H9 (cell line): ENCODE results near the gene KPNA1. TPM values are rescaled to one million over a fixed set of nuclear protein-coding genes. Genes with fewer than 3 reads are reported as not detected.

Source experiments
- DNase-seq: peaks from one replicate; pipeline ENCODE4 v3.0.0-alpha.2; 2017
- H2AFZ ChIP-seq: one replicate; pipeline ENCODE4 v1.6.1; 2013; ENCODE audit warnings: mild to moderate bottlenecking, low read length, control low read depth, moderate library complexity
- H2AK5ac ChIP-seq: 2 replicates; pipeline ENCODE4 v1.6.1; 2013; ENCODE audit warnings: low read length, control low read depth, mixed read lengths; ENCODE audit not compliant: insufficient read length
- H2BK120ac ChIP-seq: one replicate; pipeline ENCODE4 v1.6.1; 2013; ENCODE audit warnings: low read depth, mild to moderate bottlenecking, low read length, control low read depth, inconsistent platforms; ENCODE audit not compliant: poor library complexity, severe bottlenecking
- H2BK12ac ChIP-seq: 2 replicates; pipeline ENCODE4 v1.6.1; 2013; ENCODE audit warnings: low read length, control low read depth, mixed read lengths, low read depth; ENCODE audit not compliant: insufficient read length
- H2BK15ac ChIP-seq: 2 replicates; pipeline ENCODE4 v1.6.1; 2013; ENCODE audit warnings: low read depth, low read length, control low read depth
- H2BK20ac ChIP-seq: one replicate; pipeline ENCODE4 v1.6.1; 2013; ENCODE audit warnings: low read depth, mild to moderate bottlenecking, low read length, control low read depth, inconsistent platforms; ENCODE audit not compliant: poor library complexity, severe bottlenecking
- H2BK5ac ChIP-seq: 2 replicates; pipeline ENCODE4 v1.6.1; 2013; ENCODE audit warnings: low read length, control low read depth, mixed read lengths; ENCODE audit not compliant: insufficient read length
- H3K14ac ChIP-seq: 2 replicates; pipeline ENCODE4 v1.6.1; 2013; ENCODE audit warnings: low read length, control low read depth; ENCODE audit not compliant: insufficient read depth
- H3K18ac ChIP-seq: 2 replicates; pipeline ENCODE4 v1.6.1; 2013; ENCODE audit warnings: low read depth, mild to moderate bottlenecking, mixed read lengths, low read length, control low read depth; ENCODE audit not compliant: insufficient read length
- H3K23ac ChIP-seq: 2 replicates; pipeline ENCODE4 v1.6.1; 2013; ENCODE audit warnings: low read length, control low read depth, mixed read lengths, low read depth; ENCODE audit not compliant: insufficient read length
- H3K23me2 ChIP-seq: 2 replicates; pipeline ENCODE4 v1.6.1; 2013; ENCODE audit warnings: low read depth, mild to moderate bottlenecking, mixed read lengths, low read length, control low read depth; ENCODE audit not compliant: insufficient read length, poor library complexity, severe bottlenecking
- H3K27ac ChIP-seq: 2 replicates; pipeline ENCODE4 v1.5.1; 2013; ENCODE audit warnings: low read length, control low read depth, mixed read lengths, low read depth; ENCODE audit not compliant: insufficient read length
- H3K27me3 ChIP-seq: 2 replicates; pipeline ENCODE4 v1.6.1; 2013; ENCODE audit warnings: low read length, control low read depth, inconsistent platforms; ENCODE audit not compliant: insufficient read depth
- H3K4ac ChIP-seq: 2 replicates; pipeline ENCODE4 v1.6.1; 2013; ENCODE audit warnings: low read depth, mild to moderate bottlenecking, control low read depth, inconsistent platforms, low read length, moderate library complexity
- H3K4me1 ChIP-seq: 2 replicates; pipeline ENCODE4 v1.6.1; 2013; ENCODE audit warnings: low read length, control low read depth, inconsistent platforms; ENCODE audit not compliant: insufficient read depth
- H3K4me2 ChIP-seq: 2 replicates; pipeline ENCODE4 v1.6.1; 2013; ENCODE audit warnings: low read length, control low read depth, mixed read lengths; ENCODE audit not compliant: insufficient read length, insufficient read depth
- H3K56ac ChIP-seq: 2 replicates; pipeline ENCODE4 v1.6.1; 2013; ENCODE audit warnings: low read depth, mild to moderate bottlenecking, mixed read lengths, low read length, control low read depth; ENCODE audit not compliant: insufficient read length
- H3K79me1 ChIP-seq: 2 replicates; pipeline ENCODE4 v1.6.1; 2013; ENCODE audit warnings: low read depth, mild to moderate bottlenecking, moderate library complexity, low read length, control low read depth, inconsistent platforms; ENCODE audit not compliant: insufficient read depth, poor library complexity, severe bottlenecking
- H3K79me2 ChIP-seq: 2 replicates; pipeline ENCODE4 v1.6.1; 2013; ENCODE audit warnings: low read length, control low read depth, inconsistent platforms; ENCODE audit not compliant: insufficient read depth
- H3K9ac ChIP-seq: 2 replicates; pipeline ENCODE4 v1.6.1; 2013; ENCODE audit warnings: low read length, control low read depth, mixed read lengths; ENCODE audit not compliant: insufficient read length; ENCODE audit errors: extremely low read depth
- H3K9me3 ChIP-seq: one replicate; pipeline ENCODE4 v1.6.1; 2013; ENCODE audit warnings: low read depth, low read length, inconsistent platforms; ENCODE audit not compliant: control insufficient read depth
- H3T11ph ChIP-seq: one replicate; pipeline ENCODE4 v1.6.1; 2013; ENCODE audit warnings: mild to moderate bottlenecking, low read length, control low read depth, inconsistent platforms
- H4K20me1 ChIP-seq: one replicate; pipeline ENCODE4 v1.6.1; 2013; ENCODE audit not compliant: control insufficient read depth, insufficient read length, insufficient read depth
- H4K5ac ChIP-seq: 2 replicates; pipeline ENCODE4 v1.6.1; 2013; ENCODE audit warnings: low read depth, mild to moderate bottlenecking, mixed read lengths, low read length, control low read depth; ENCODE audit not compliant: insufficient read length
- H4K8ac ChIP-seq: replicated peaks from 2 replicates; pipeline ENCODE4 v1.6.1; 2013; ENCODE audit warnings: low read length, control low read depth, mixed read lengths, low read depth; ENCODE audit not compliant: insufficient read length
- H4K91ac ChIP-seq: 2 replicates; pipeline ENCODE4 v1.6.1; 2013; ENCODE audit warnings: low read depth, mild to moderate bottlenecking, moderate library complexity, mixed read lengths, low read length, control low read depth; ENCODE audit not compliant: insufficient read length
- H3K27ac Mint-ChIP-seq, 3 experiments: 2 replicates in 2 of 3; 3 replicates in 1 of 3; pipeline ENCODE4 v1.8.0; 2020 to 2021; ENCODE audit warnings: mixed read lengths in 3 of 3, mild to moderate bottlenecking in 1 of 3, moderate library complexity in 1 of 3
- H3K27me3 Mint-ChIP-seq: 2 replicates; pipeline ENCODE4 v1.8.0; 2021; ENCODE audit warnings: low read depth, mild to moderate bottlenecking, moderate library complexity, mixed read lengths
- H3K36me3 Mint-ChIP-seq, 3 experiments: 2 replicates in 2 of 3; 3 replicates in 1 of 3; pipeline ENCODE4 v1.8.0; 2020 to 2021; ENCODE audit warnings: low read depth in 3 of 3, mixed read lengths in 3 of 3; ENCODE audit not compliant: insufficient read depth in 1 of 3
- H3K4me1 Mint-ChIP-seq, 2 experiments: 2 replicates each; pipeline ENCODE4 v1.8.0; 2020; ENCODE audit warnings: mixed read lengths in 2 of 2
- H3K4me3 Mint-ChIP-seq, 2 experiments: 2 replicates in 1 of 2; 3 replicates in 1 of 2; pipeline ENCODE4 v1.8.0; 2020 to 2021; ENCODE audit warnings: mild to moderate bottlenecking in 2 of 2, mixed read lengths in 2 of 2, moderate library complexity in 1 of 2
- H3K9me3 Mint-ChIP-seq, 2 experiments: 2 replicates in 1 of 2; 3 replicates in 1 of 2; pipeline ENCODE4 v1.8.0; 2020; ENCODE audit warnings: mild to moderate bottlenecking in 2 of 2, mixed read lengths in 2 of 2, moderate library complexity in 1 of 2
- CTCF ChIP-seq: fragments of 200-600 bp; sonication (generic); conservative IDR thresholded peaks from 3 replicates; pipeline ENCODE4 v1.8.0; 2021; ENCODE audit warnings: antibody characterized with exemption, mild to moderate bottlenecking
- WGBS: extraction: QIAGEN DNeasy Blood & Tissue Kit; methylation state at CpG from one replicate; pipeline ENCODE4 v1.1.7; 2013; ENCODE audit warnings: missing lambda C conversion rate, low lambda C conversion rate, mixed read lengths; ENCODE audit not compliant: insufficient read length; ENCODE audit errors: extremely low coverage; 5-methylcytosine and 5-hydroxymethylcytosine counted together
- total RNA-seq: library from RNA; stranded (reverse); gene quantifications from 2 replicates; pipeline ENCODE4 v1.2.1, GENCODE V29; 2021

The KPNA1 gene
- total RNA-seq, 1 experiment from 2014 or later, result 71.7 TPM

GRCh38 chr3:122407946-122408345, 106.8 kb downstream of the KPNA1 start:
- H2BK15ac ChIP-seq, result no peak overlapping the region

More at GRCh38 chr3:122407946-122408345, 106.8 kb downstream of the KPNA1 start:
- no peaks in the 10 kb centered on the region for H3K23me2 ChIP-seq
- no peak overlapping the region for H4K91ac ChIP-seq
- H4K8ac ChIP-seq, result no peak overlapping the region
- H3K9me3 ChIP-seq, result no peaks in the 10 kb centered on the region
- H3K4me1 ChIP-seq, result no peaks in the 10 kb centered on the region
- TF ChIP-seq CTCF, result no peak
- no peak overlapping the region for H2BK20ac ChIP-seq
- no peak overlapping the region for H3T11ph ChIP-seq
- H3K14ac ChIP-seq, result no peak overlapping the region
- no peak overlapping the region for H4K5ac ChIP-seq
- H2BK12ac ChIP-seq, result no peak overlapping the region
- no peak for DNase-seq
- Mint-ChIP-seq H3K27ac (no peak overlapping the region), H3K4me1 (no peaks in the 10 kb centered on the region), H3K9me3 (no peaks in the 10 kb centered on the region), H3K27me3 (no peaks in the 10 kb centered on the region), H3K4me3 (no peak overlapping the region), H3K36me3 (peaks cover 8 to 56% (median 42%) of the 10 kb centered on the region in 3 experiments; a peak in 6 of 7 replicates)
- H3K4me2 ChIP-seq, result no peak overlapping the region
- no peak overlapping the region for H3K27ac ChIP-seq
- H3K18ac ChIP-seq, result no peak overlapping the region
- no peak overlapping the region for H2BK120ac ChIP-seq
- no peak overlapping the region for H3K56ac ChIP-seq
- H2AFZ ChIP-seq, result no peak overlapping the region
- no peaks in the 10 kb centered on the region for H3K27me3 ChIP-seq
- H4K20me1 ChIP-seq, result no peaks in the 10 kb centered on the region
- no peak overlapping the region for H3K9ac ChIP-seq
- no peaks in the 10 kb centered on the region for H3K79me1 ChIP-seq
- WGBS, result no CpG with 5 or more reads among the region's 1 CpG
- H3K23ac ChIP-seq, result no peak overlapping the region
- H3K79me2 ChIP-seq, result no peaks in the 10 kb centered on the region
- H2AK5ac ChIP-seq, result no peak overlapping the region
- no peak overlapping the region for H3K4ac ChIP-seq
- no peak overlapping the region for H2BK5ac ChIP-seq
